ENCODE data around the gene KCND3. TPM values are rescaled to one million over a fixed set of nuclear protein-coding genes. Genes with fewer than 3 reads are reported as not detected.

Gene KCND3
- total and polyA plus RNA-seq, 2 of the 4 experiments (the other 2 are of a cell fraction) = under 0.01 to 0.03 TPM

DNA sequence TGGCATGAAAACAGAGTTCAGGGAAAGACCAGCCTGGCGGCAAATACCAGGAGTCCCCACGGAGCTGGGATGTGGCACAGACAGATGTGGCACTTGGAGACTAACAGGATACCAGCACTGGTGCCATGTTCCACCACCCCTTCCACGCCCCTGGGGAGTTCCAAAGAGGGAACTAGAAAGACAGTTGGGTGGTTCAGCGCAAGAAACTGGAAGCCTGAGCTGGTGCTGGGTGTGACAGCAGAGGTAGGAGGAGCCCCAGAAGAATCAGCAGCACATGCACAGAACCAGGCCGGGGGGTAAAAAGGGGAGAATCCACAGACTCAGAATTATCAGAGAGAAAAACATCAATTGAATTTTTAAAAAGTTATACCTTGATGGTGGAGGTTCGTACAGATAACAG, 211.4 kb downstream of the KCND3 start:
- Histone ChIP-seq H3K4me2 (ENCODE audit: low read depth, low read length) (no peak overlapping the region), H3K18ac (ENCODE audit: low read depth, low read length) (peak overlapping the region; percentile 75; the same call in 1 of the 2 replicates), H3K9me3 (ENCODE audit: control insufficient read depth, insufficient read depth, low read length) (no peaks in the 10 kb centered on the region), H3K4me1 (ENCODE audit: control insufficient read depth, insufficient read depth, low read length) (peaks cover 23% of the 10 kb centered on the region), H3K4me3 (ENCODE audit: insufficient read depth, low read depth, low read length) (no peak overlapping the region), H2BK120ac (ENCODE audit: low read depth, low read length) (peak overlapping the region; percentile 73), H4K5ac (ENCODE audit: low read depth, low read length) (peak overlapping the region; percentile 68; the same call in 1 of the 2 replicates), H2AK9ac (replicated peaks; ENCODE audit: low read depth, low read length, poor library complexity) (no peak overlapping the region), H2BK15ac (ENCODE audit: low read depth, low read length) (peak overlapping the region; percentile 38; the same call in 1 of the 3 replicates), H4K91ac (ENCODE audit: insufficient read depth, low read depth, low read length) (peak overlapping the region; percentile 91), H3K4ac (ENCODE audit: low read depth, low read length) (peak overlapping the region; percentile 84), H2AFZ (replicated peaks; ENCODE audit: low read length, poor library complexity) (no peak overlapping the region), H2AK5ac (ENCODE audit: low read depth, low read length) (no peak overlapping the region; the same call in none of the 2 replicates), H3K79me1 (ENCODE audit: low read depth in 1 of 2, low read length in 2 of 2) (no peaks in the 10 kb centered on the region; a peak in 1 of 4 replicates), H3K56ac (ENCODE audit: extremely low read depth, insufficient read depth, low read length) (no peak overlapping the region; the same call in 1 of the 2 replicates), H2BK20ac (ENCODE audit: low read depth, low read length) (peak overlapping the region; percentile 96), H3K23ac (ENCODE audit: low read depth, low read length) (no peak overlapping the region), H3K27me3 (ENCODE audit: control insufficient read depth, insufficient read depth, low read length) (peaks cover 5% of the 10 kb centered on the region), H4K8ac (ENCODE audit: low read depth in 2 of 2, low read length in 2 of 2) (peak overlapping the region; percentile 30 to 39; a peak in 3 of 4 replicates), H3K14ac (replicated peaks; ENCODE audit: low read depth, low read length) (0 out of 2 replicates have a peak overlapping the region, but pooled peaks have one; percentile 3), H2BK5ac (ENCODE audit: low read depth, low read length, poor library complexity, severe bottlenecking) (no peak overlapping the region), H3K9me1 (ENCODE audit: insufficient read depth, low read length) (peaks cover 7% of the 10 kb centered on the region), H3K9ac (ENCODE audit: low read depth, low read length) (no peak overlapping the region), H3K27ac (ENCODE audit: insufficient read depth, low read length) (no peak overlapping the region; the same call in 1 of the 2 replicates), H4K20me1 (ENCODE audit: insufficient read depth, low read length) (no peaks in the 10 kb centered on the region), H3K36me3 (ENCODE audit: control insufficient read depth, insufficient read depth, low read length) (no peaks in the 10 kb centered on the region)
- no peak for TF ChIP-seq RCOR1 (IDR thresholded peaks at IDR 0.05; ENCODE audit: insufficient replicate concordance, low read length)
- TF ChIP-seq CHD1 (IDR thresholded peaks at IDR 0.05; ENCODE audit: low read depth, low read length) = no peak
- no peak for TF ChIP-seq MAFK (IDR thresholded peaks at IDR 0.05; ENCODE audit: low read depth, low read length)
- TF ChIP-seq RFX5 (IDR thresholded peaks at IDR 0.05; ENCODE audit: low read depth, low read length) = no peak
- no peak for TF ChIP-seq FOS (IDR thresholded peaks at IDR 0.05; ENCODE audit: low read depth, low read length)
- TF ChIP-seq, protein P1, sequence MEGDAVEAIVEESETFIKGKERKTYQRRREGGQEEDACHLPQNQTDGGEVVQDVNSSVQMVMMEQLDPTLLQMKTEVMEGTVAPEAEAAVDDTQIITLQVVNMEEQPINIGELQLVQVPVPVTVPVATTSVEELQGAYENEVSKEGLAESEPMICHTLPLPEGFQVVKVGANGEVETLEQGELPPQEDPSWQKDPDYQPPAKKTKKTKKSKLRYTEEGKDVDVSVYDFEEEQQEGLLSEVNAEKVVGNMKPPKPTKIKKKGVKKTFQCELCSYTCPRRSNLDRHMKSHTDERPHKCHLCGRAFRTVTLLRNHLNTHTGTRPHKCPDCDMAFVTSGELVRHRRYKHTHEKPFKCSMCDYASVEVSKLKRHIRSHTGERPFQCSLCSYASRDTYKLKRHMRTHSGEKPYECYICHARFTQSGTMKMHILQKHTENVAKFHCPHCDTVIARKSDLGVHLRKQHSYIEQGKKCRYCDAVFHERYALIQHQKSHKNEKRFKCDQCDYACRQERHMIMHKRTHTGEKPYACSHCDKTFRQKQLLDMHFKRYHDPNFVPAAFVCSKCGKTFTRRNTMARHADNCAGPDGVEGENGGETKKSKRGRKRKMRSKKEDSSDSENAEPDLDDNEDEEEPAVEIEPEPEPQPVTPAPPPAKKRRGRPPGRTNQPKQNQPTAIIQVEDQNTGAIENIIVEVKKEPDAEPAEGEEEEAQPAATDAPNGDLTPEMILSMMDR (conservative IDR thresholded peaks at IDR 0.05; ENCODE audit: low read depth, low read length) = no peak
- TF ChIP-seq SMC3 (IDR thresholded peaks at IDR 0.05; ENCODE audit: low read depth, low read length) = no peak
- no peak for TF ChIP-seq MAZ (IDR thresholded peaks at IDR 0.05; ENCODE audit: borderline replicate concordance, low read depth, low read length)
- TF ChIP-seq BHLHE40 (IDR thresholded peaks at IDR 0.05; ENCODE audit: low read depth, low read length) = no peak
- TF ChIP-seq NFE2L2 (IDR thresholded peaks at IDR 0.05; ENCODE audit: low read depth, low read length) = no peak
- TF ChIP-seq, protein P2, sequence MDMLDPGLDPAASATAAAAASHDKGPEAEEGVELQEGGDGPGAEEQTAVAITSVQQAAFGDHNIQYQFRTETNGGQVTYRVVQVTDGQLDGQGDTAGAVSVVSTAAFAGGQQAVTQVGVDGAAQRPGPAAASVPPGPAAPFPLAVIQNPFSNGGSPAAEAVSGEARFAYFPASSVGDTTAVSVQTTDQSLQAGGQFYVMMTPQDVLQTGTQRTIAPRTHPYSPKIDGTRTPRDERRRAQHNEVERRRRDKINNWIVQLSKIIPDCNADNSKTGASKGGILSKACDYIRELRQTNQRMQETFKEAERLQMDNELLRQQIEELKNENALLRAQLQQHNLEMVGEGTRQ (IDR thresholded peaks at IDR 0.05; ENCODE audit: low read depth, low read length) = no peak
- no peak for ATAC-seq (ENCODE audit: low read depth)
- WGBS, 2 experiments (ENCODE audit: extremely low coverage in 2 of 2, insufficient read length in 1 of 2) = no CpG with 5 or more reads among the region's 6 CpGs
- POLR2A ChIA-PET (ENCODE audit: unreplicated experiment) = no interaction called here
- intact Hi-C loops (cut with micrococcal nuclease) (loop anchor here (5.0 kb wide), 4 partner anchors 99 to 584 kb away; no protein-coding TSS in a partner anchor), dilution Hi-C loops (cut with HindIII; ENCODE audit: low sequenced_read_pairs, unreplicated experiment) (no loop called here), in situ Hi-C loops (cut with MboI; ENCODE audit: low sequenced_read_pairs) (no loop called here)
- no TSS peak for BruUV-seq (replicated peaks)
- CTCF ChIA-PET = interaction anchor here (0.6 kb wide), 1 partner anchor 102 kb away, joined by 3 read pairs; no protein-coding TSS in a partner anchor
- no peak for DNase-seq

Measured in IMR-90 (cell line).